Osteoblast (primary cell): ENCODE results near the gene CRIP1. TPM values are rescaled to one million over a fixed set of nuclear protein-coding genes. Genes with fewer than 3 reads are reported as not detected.

Experiments used
- DNase-seq: peaks from one replicate; pipeline ENCODE4 v3.0.0; 2011; ENCODE audit warnings: low spot score, mixed read lengths; ENCODE audit not compliant: insufficient read length; ENCODE audit errors: missing footprints
- H2AFZ ChIP-seq: 2 replicates; pipeline ENCODE4 v1.6.0; 2011; ENCODE audit warnings: mild to moderate bottlenecking, low read length
- H3K27ac ChIP-seq: 2 replicates; pipeline ENCODE4 v1.5.1; 2011; ENCODE audit warnings: mild to moderate bottlenecking, low read depth, low read length, moderate library complexity
- H3K27me3 ChIP-seq: 2 replicates; pipeline ENCODE4 v1.6.0; 2012; ENCODE audit warnings: mild to moderate bottlenecking, control low read depth, inconsistent platforms, low read length, moderate library complexity; ENCODE audit not compliant: insufficient read depth
- H3K36me3 ChIP-seq: 2 replicates; pipeline ENCODE4 v1.5.1; 2011; ENCODE audit warnings: mild to moderate bottlenecking, low read length, control low read depth, moderate library complexity; ENCODE audit not compliant: insufficient read depth
- H3K4me1 ChIP-seq: 2 replicates; pipeline ENCODE4 v1.5.1; 2011; ENCODE audit warnings: mild to moderate bottlenecking, low read length, control low read depth, moderate library complexity; ENCODE audit not compliant: insufficient read depth
- H3K4me2 ChIP-seq: 2 replicates; pipeline ENCODE4 v1.6.0; 2011; ENCODE audit warnings: mild to moderate bottlenecking, low read length; ENCODE audit not compliant: insufficient read depth
- H3K4me3 ChIP-seq: fragments of 200-600 bp; sonication (generic); 3 replicates; pipeline ENCODE4 v1.5.1; 2012; ENCODE audit warnings: mild to moderate bottlenecking, low read length, inconsistent platforms; ENCODE audit not compliant: insufficient read depth
- H3K79me2 ChIP-seq: 2 replicates; pipeline ENCODE4 v1.6.0; 2012; ENCODE audit warnings: mild to moderate bottlenecking, low read length, control low read depth, inconsistent platforms; ENCODE audit not compliant: insufficient read depth
- H3K9me3 ChIP-seq: 2 replicates; pipeline ENCODE4 v1.5.1; 2011; ENCODE audit warnings: low read depth, low read length, control low read depth
- H4K20me1 ChIP-seq: 2 replicates; pipeline ENCODE4 v1.6.0; 2012; ENCODE audit warnings: mild to moderate bottlenecking, low read length, control low read depth; ENCODE audit not compliant: insufficient read depth
- total RNA-seq: library from RNA; depleted of rRNA; stranded (reverse); fragments of >200 nt; gene quantifications from 2 replicates; pipeline ENCODE4 v1.2.3, GENCODE V29; 2012
- TF ChIP-seq, protein P1 (sequence below): IDR thresholded peaks from 2 replicates; pipeline ENCODE4 v1.5.1; 2011; ENCODE audit warnings: mild to moderate bottlenecking, low read depth, low read length, moderate library complexity; ENCODE audit errors: extremely low read depth

Gene CRIP1
- total RNA-seq, 1 donor, result 8.7 TPM

DNA sequence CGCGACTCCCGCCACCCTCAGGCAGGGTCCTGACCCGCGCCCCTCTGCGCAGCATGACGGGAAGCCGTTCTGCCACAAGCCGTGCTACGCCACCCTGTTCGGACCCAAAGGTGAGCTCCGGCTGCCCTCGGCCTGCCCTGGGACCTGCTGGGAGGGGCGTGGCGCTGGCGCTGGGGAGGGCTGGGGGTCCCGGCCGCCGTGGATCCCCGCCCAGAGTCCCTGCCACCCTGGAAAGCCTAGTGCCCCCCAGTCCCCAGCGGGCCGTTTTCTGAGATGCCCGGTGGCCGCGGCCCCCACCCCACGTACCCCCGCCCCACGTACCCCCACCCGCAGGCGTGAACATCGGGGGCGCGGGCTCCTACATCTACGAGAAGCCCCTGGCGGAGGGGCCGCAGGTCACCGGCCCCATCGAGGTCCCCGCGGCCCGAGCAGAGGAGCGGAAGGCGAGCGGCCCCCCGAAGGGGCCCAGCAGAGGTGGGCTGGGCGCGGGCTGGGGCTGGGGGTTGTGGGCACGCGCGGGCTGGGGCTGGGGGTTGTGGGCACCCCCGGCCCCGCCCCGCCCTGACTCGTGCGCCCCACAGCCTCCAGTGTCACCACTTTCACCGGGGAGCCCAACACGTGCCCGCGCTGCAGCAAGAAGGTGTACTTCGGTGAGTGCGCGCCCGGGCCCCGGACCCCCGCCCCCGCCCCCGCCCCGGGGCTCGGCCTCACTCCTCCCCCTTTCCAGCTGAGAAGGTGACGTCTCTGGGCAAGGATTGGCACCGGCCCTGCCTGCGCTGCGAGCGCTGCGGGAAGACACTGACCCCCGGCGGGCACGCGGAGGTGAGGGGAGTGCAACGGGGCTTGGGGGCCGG lies 8.1 kb upstream of the CRIP1 start:
- Histone ChIP-seq H3K9me3 (no peaks in the 10 kb centered on the region), H3K79me2 (peaks cover 4% of the 10 kb centered on the region), H3K36me3 (no peaks in the 10 kb centered on the region), H2AFZ (no peak overlapping the region), H3K4me3 (no peak overlapping the region), H3K27ac (no peak overlapping the region), H4K20me1 (peaks cover 4% of the 10 kb centered on the region), H3K4me2 (no peak overlapping the region), H3K27me3 (no peaks in the 10 kb centered on the region), H3K4me1 (peaks cover 41% of the 10 kb centered on the region)
- TF ChIP-seq, protein P1, sequence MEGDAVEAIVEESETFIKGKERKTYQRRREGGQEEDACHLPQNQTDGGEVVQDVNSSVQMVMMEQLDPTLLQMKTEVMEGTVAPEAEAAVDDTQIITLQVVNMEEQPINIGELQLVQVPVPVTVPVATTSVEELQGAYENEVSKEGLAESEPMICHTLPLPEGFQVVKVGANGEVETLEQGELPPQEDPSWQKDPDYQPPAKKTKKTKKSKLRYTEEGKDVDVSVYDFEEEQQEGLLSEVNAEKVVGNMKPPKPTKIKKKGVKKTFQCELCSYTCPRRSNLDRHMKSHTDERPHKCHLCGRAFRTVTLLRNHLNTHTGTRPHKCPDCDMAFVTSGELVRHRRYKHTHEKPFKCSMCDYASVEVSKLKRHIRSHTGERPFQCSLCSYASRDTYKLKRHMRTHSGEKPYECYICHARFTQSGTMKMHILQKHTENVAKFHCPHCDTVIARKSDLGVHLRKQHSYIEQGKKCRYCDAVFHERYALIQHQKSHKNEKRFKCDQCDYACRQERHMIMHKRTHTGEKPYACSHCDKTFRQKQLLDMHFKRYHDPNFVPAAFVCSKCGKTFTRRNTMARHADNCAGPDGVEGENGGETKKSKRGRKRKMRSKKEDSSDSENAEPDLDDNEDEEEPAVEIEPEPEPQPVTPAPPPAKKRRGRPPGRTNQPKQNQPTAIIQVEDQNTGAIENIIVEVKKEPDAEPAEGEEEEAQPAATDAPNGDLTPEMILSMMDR, result no peak
- DNase-seq, result no peak

DNA sequence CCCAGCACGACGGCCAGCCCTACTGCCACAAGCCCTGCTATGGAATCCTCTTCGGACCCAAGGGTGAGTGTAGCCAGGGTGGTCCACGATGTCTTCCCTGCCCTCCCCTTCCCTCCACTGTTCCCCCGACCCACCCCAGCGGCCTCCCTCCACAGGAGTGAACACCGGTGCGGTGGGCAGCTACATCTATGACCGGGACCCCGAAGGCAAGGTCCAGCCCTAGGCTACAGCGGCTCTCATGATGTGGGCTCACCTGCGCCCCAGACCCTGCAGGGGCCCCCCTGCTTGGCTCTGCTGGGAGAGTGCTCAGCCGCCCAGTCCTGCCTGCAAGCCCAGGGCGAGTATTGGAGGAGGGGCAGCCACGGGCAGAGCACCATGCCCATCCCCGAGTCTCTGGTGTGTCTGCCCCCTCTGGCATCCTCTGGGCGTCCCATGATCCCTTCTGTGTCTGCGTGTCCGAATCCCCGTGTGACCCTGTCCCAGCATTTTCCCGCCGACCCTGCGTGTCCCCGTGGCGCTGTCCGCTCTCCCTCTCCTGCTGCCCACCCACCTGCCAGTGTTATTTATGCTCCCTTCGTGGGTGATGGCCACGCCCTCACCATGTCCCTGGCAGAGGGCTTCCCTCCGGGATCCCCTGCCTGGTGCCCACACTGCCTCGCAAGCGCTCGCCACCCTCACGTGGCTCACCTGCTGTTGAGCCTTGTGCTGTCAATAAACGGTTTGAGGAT lies 7.1 kb upstream of the CRIP1 start:
- H3K4me2 ChIP-seq, result no peak overlapping the region
- no peak overlapping the region for H3K4me3 ChIP-seq
- TF ChIP-seq, protein P1, result no peak
- peaks cover 3% of the 10 kb centered on the region for H4K20me1 ChIP-seq
- H3K4me1 ChIP-seq, result peaks cover 37% of the 10 kb centered on the region
- no peak overlapping the region for H3K27ac ChIP-seq
- DNase-seq, result no peak
- peaks cover 4% of the 10 kb centered on the region for H3K79me2 ChIP-seq
- no peaks in the 10 kb centered on the region for H3K27me3 ChIP-seq
- no peak overlapping the region for H2AFZ ChIP-seq
- H3K9me3 ChIP-seq, result no peaks in the 10 kb centered on the region
- no peaks in the 10 kb centered on the region for H3K36me3 ChIP-seq

DNA sequence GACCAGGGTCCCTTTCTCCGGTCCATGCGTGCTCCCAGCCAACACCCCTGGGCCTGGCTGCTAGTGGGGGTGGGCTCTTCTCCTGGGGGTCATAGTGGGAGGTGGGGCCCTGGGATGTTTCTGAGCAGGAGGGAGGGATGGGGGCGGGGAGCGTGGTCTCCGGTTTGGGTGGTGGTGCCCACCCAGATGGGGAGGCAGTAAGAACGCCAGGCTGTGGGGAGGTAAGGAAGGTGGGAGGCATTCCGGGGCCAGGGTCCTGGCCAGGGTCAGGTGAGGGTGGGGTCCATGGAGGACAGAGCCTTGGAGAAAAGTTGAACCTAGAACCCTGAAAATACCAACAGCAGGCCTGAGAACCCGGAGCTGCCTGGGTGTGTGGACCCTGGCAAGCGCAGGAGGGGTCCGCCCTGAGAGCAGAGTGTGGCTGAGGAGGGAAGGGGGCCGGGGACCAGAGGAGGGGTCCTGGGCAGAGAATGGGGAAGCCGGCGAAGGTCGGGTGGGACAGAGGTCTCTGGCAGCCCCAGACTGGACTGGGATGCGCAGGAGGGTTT lies 6.4 kb upstream of the CRIP1 start:
- H3K4me1 ChIP-seq, result peaks cover 36% of the 10 kb centered on the region
- H3K27me3 ChIP-seq, result no peaks in the 10 kb centered on the region
- H2AFZ ChIP-seq, result no peak overlapping the region
- H4K20me1 ChIP-seq, result peaks cover 3% of the 10 kb centered on the region
- TF ChIP-seq, protein P1, result no peak
- DNase-seq, result no peak
- H3K36me3 ChIP-seq, result no peaks in the 10 kb centered on the region
- H3K79me2 ChIP-seq, result peaks cover 4% of the 10 kb centered on the region
- H3K27ac ChIP-seq, result peak overlapping the region; percentile 99
- no peaks in the 10 kb centered on the region for H3K9me3 ChIP-seq
- no peak overlapping the region for H3K4me3 ChIP-seq
- H3K4me2 ChIP-seq, result peak overlapping the region; percentile 94
